HG02623 (cell line): ENCODE data around the gene PMM1.
"Not testable (repeated sequence)": the region's sequence is repeated elsewhere in the genome, so short reads cannot be mapped to it uniquely, and the experiment has no call there.

Experiments used
- ATAC-seq: cut with Tn5 transposase; IDR thresholded peaks from one replicate; pipeline ENCODE4 v1.9.1; 2021; ENCODE audit warnings: moderate library complexity; ENCODE audit not compliant: unreplicated experiment

Gene PMM1

DNA sequence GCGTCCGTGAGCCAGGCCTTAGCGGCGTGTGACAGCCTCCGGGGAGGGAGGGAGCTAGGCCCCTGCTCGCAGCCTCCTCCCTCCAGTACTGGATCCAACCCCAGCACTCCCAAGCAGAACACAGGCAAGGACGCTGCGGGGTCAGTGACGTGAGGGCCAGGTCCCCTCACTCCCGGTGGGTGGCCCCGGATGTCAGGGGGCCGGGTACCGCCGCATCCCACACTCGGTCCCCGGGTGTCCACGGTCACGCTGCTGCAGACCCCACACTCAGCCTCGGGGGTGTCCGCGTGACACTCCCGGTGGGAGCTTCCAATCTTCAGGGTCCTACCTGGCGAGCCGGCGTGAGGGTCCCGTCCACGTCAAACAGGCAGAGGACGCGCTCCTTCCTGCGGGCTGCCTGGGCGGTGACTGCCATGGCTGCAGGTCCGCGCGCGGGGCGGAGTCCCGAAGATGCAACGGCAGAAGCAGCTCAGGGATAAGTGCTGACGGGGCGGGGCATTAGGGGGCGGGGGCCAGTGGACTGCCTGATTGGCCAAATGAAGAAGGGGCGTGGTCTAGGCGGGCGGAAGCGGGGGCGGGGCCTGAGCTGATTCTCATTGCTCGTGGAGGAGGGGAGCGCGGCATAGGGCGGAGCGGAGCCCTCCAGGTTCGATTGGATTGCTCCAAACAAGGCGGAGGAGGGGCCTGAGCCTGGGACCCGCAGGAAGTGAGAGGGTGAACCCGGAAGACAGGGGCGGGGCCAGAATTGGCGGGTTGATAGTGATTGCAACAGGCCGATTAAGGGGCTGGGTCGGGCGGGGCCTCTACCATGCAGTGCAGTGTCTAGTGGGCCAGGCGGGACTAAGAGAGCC, at the start of gene PMM1:
PMM1 (minus strand) TSS at position 450 of the 851 bp plus-strand sequence; CDS start at position 415, 35 bp downstream.
- peak; percentile 90 for ATAC-seq

DNA sequence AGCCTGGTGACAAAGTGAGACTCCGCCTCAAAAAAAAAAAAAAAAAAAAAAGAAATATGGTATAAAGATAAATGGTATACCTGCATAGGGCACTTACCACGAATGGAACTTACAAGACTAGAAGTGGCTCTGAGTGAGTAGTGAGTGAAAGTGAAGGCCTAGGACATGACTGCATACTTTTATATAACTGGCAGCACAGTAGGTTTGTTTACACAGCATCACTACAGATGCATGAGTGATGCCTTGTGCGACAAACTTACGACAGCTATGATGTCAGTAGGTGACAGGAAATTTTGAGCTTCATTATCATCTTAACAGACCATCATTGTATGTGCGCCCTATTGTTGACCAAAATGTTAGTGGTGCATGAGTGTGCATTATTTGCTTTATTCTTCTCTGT, 49.1 kb upstream of the PMM1 start:
- no peak for ATAC-seq

DNA sequence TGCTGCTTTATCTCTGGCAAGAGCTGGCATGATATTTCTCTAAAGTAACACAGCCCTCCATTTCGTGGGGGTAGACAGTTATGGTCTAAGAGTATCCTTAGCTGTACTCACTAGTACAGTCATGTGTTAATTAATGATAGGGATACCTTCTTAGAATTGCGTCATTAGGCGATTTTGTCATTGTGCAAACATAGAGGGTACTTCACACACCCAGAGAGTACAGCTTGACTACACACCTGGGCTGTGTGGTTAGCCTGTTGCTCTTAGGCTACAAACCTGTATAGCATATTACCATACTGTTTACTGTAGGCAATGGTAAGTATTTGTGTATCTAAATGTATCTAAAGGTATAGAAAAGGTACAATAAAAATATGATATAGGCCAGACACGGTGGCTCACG, 48.5 kb upstream of the PMM1 start:
- no peak for ATAC-seq

DNA sequence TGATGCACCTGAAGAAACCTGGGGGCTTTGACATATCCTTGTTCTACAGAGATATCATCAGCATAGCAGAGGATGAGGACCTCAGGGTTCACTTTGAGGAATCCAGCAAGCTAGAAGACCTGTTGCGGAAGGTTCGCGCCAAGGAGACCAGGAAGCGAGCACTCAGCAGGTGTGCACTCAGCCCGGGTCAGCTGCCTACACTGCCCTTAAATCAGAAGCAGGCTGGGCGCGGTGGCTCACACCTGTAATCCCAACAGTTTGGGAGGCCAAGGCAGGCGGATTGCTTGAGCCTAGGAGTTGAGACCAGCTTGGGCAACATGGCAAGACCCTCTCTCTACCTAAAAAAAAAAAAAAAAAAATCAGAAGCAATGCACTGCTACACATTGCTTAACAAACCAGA, 48.0 kb upstream of the PMM1 start:
- ATAC-seq: not testable (repeated sequence)

DNA sequence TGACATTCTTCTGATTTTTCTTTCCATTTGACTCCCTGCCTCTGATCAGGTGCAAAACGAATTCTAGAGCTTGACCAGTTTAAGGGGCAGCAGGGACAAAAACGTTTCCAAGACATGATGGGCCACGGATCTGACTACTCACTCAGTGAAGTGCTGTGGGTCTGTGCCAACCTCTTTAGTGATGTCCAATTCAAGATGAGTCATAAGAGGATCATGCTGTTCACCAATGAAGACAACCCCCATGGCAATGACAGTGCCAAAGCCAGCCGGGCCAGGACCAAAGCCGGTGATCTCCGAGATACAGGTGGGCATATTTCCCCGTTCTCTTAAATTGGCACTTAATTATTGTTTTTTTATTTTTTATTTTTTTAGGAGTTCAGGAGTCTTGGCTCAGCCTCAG, 46.8 kb upstream of the PMM1 start:
- no peak for ATAC-seq

DNA sequence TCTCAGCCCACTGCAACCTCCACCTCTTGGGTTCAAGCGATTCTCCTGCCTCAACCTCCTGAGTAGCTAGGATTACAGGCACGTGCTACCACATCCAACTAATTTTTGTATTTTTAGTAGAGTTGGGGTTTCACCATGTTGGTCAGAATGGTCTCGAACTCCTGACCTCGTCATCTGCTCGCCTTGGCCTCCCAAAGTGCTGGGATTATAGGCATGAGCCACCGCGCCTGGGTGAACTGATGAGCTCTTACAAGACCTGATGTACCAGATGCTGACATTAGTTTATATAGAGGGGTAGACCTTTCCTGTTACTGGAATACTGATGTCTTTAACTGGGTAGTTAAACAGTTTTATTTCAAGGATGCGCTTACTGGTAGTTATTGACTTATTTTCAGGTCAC, 45.0 kb upstream of the PMM1 start:
- ATAC-seq: not testable (repeated sequence)

DNA sequence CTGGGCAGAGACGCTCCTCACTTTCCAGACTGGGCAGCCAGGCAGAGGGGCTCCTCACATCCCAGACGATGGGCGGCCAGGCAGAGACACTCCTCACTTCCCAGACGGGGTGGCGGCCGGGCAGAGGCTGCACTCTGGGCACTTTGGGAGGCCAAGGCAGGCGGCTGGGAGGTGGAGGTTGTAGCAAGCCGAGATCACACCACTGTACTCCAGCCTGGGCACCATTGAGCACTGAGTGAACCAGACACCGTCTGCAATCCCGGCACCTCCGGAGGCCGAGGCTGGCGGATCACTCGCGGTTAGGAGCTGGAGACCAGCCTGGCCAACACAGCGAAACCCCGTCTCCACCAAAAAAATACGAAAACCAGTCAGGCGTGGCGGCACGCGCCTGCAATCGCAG, 42.0 kb upstream of the PMM1 start:
- not testable (repeated sequence) for ATAC-seq

DNA sequence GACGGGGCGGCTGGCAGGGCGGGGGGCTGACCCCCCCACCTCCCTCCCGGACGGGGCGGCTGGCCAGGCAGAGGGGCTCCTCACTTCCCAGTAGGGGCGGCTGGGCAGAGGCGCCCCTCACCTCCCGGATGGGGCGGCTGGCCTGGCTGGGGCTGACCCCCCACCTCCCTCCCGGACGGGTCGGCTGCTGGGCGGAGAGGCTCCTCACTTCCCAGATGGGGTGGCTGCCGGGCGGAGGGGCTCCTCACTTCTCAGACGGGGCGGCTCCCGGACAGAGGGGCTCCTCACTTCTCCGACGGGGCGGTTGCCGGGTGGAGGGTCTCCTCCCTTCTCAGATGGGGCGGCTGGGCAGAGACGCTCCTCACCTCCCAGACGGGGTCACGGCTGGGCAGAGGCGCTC, 41.5 kb upstream of the PMM1 start:
- ATAC-seq: not testable (repeated sequence)

DNA sequence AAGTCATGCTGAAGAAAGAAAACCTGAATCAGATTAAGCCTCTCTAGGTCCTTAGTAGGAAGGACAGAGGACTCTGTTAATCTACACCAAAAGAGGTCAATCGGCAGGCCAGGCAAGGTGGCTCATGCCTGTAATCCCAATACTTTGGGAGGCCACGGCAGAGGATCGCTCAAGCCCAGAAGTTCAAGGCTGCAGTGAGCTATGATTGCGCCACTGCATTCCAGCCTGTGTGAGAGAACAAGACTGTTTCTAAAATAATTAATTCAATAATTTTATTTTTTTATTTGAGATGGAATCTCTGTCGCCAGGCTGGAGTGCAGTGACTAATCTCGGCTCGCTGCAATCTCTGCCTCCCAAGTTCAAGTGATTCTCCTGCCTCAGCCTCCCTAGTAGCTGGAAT, 35.9 kb upstream of the PMM1 start:
- no peak for ATAC-seq

DNA sequence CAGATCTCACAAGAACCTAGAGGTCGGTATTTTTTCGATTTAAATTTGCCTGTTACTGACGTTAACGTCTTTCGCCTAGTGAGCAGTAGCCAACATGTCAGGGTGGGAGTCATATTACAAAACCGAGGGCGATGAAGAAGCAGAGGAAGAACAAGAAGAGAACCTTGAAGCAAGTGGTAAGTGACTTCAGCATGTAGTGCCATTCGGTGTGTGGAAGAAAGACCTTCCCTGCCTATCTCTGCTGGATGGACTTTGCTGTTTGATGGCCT, 32.2 kb upstream of the PMM1 start:
- no peak for ATAC-seq

DNA sequence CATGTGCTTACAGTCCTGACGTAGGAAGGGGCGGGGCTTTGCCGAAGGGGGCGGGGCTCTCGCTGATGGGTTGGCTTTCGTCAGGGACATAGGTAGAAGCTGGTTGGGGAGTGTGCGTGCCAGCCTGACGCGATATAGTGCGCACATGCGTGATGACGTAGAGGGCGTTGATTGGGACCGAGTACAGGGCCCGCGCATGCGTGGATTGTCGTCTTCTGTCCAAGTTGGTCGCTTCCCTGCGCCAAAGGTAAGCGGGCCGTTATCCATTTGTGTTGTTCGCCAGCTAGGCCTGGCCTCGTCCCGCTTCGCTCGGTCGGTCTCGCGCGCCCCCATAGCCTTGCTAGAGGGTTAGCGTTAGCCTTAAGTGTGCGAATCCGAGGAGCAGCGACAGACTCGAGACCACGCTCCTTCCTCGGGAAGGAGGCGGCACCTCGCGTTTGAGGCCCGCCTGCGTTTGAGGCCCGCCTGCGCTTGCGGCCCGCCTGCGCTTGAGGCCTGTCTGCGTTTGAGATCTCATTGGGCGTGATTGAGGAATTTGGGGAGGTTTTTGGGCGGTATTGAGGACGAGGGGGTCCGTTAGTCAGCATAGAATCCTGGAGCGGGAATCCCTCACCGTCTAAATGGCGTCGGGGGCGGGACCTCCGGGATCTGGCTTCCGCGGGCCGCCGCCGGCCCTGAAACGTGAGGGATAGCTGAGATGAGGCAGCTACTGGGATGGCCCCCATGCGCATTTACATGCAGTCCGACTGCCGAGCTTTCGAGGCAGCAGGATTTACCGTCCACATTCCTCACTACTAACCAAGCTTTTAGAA, 31.7 kb upstream of the PMM1 start, which contains the start of gene XRCC6:
XRCC6 (plus strand) TSS at position 197 of the 812 bp plus-strand sequence. CDS start 710 bp downstream, outside the sequence.
- ATAC-seq: peak; percentile 74

DNA sequence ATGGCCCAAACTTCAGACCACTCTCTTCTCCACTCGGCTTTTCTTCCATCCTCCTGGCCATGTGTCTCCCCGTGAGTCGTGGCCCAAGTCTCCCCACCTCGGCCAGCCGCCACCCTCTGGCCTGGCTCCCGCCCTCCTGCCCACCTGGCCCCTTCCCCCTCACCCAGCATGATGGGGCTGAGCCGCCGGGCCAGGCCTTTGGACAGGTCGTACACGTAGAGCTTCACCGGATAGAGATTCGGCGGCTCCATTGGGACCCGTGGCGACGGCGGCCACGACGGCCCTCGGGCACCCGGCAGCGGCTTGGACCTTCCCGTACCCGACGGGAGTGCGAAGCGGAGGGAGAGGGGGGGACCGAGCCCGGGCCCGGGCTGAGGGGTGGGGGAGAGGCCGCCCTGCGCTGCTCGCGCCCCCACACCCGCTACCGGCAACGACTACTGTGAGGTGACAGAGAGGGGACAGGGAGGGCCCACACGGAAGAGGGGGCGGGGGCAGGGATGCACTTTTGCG, 31.0 kb upstream of the PMM1 start, which contains the start of gene DESI1:
DESI1 (minus strand) TSS at position 455 of the 510 bp plus-strand sequence; CDS start at position 251, 204 bp downstream.
- ATAC-seq: peak; percentile 18

DNA sequence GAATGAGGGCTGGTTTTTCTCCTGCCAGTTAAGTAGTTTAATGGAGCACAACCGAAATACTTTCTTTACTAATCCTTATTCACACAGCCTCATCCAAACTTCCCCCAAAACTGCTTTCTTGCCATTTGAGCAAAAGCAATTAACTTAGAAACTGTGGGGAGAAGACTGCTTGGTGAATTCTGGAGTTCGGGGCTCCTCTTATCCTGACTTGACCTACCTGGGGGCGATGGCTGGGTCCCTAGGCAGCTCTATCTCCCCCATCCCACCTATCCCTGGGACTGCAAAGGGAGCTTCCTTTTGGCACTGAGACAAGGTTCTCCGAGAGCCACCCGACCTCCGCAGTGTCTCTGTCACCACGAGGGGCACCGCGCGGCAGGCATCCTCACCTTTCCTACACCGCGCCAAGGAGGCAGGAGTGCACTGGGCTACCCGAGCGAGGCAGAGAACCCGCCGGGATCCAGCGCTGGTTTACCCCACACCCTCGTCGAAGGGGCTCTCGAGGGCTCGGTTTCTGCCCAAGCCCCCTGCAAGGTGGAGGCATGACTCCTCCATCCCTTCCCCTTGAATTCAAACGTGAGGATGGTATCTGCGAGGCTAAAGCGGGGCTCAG, 30.4 kb upstream of the PMM1 start:
- ATAC-seq: peak; percentile 23

DNA sequence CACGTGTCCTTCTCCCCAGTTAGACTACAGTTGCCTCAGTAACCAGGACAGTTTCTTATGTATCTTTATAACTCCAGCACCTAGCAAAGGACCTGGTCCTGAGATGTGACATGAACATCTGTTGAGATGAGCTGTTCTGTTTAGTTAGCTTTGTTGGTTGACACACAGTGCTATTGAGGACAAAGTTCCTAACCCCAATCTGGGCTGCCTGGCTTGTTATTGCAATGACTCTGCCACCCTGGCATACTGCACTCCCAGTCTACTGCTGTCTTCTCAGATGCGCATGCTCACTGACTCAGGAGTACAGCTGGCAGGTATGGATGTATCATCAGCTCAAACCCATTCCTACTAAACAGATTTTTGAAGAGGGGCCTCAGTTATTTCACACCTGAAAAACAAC, 23.8 kb upstream of the PMM1 start:
- ATAC-seq: no peak

DNA sequence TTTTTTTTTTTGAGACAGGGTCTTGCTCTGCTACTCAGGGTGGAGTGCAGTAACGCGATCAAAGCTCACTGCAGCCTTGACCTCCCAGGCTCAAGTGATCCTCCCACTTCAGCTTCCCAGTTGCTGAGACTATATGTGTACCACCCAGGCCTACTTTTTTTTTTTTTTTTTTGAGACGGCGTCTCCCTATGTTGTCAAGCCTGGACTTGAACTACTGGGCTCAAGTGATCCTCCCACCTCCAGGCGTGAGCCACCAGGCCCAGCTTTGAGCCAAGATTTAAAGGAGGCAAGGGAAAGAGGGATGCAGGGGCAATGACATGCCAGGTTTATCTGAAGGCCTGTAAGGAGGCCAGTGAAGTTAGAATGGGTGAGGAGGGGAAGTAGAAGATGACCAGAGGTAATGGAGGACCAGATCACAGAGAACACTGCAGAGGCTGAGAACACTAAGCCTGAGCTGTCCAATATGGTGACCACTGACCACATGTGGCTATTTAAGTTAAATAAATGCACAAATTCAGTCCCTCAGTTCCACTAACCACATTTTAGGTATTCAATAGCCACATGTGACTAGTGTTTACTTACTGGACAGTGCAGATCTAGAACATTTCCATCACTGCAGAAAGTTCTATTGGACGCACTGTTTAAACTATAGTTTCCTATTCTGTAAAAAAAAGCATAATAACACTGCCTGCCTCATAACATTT, 23.1 kb upstream of the PMM1 start:
- no peak for ATAC-seq

DNA sequence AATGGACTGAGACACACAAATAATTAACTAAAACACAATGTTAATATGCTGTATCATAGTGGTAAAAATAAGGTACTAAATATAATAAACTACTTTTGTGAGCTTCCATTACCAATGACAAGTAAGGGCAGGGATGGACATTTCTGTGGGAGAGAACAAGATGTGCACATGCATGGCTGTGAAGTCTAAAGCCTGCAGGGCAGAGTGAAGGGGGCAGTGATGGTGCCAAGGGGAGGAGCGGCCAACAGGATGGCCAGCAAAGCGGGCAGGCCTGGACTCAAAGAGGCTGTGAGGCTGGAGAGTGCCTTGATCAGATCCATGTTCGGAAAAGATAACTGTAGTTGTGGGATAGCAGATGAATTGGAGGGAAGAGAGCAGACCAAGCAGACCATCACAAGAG, 18.7 kb upstream of the PMM1 start:
- ATAC-seq: no peak

DNA sequence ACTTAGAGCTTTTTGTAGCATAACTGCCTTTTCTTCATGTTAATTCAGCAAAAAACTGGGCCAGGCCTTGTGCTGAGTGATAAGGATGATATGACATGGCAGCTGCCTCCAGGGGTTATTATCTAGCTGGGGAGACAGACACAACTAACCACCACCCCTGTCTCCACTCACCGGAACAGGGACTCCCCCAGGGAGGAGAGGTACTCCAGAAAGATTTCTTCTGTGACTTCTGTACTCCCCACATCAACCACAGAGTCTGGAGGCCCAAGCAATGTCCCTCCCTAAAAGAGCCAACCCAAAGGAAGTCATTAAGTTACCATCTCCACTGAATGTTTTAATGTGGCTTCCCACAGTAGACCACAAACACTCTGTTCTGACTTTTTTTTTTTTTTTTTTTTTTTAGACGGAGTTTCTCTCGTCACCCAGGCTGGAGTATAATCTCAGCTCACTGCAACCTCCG, 14.3 kb upstream of the PMM1 start:
- ATAC-seq: no peak

DNA sequence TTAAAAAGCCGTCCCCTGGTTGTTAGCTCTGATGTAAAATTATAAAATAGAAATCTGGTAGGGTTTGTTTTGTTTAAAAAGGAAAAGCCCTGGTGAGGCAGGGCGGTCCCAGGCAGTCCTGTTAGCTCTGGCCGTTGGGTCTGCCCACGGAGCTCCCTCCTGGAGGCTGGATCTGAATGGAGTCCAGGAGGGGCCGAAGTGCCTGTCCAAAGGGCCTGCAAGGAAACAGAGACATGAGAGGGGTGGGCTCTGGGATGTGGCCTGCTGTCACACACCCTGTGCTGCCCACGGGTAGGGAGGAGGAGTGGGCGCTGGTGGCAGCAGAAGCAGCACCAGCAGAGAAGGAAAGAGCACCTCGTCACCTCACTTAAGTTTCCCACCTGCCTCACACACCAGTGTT, 11.3 kb upstream of the PMM1 start:
- ATAC-seq: no peak

DNA sequence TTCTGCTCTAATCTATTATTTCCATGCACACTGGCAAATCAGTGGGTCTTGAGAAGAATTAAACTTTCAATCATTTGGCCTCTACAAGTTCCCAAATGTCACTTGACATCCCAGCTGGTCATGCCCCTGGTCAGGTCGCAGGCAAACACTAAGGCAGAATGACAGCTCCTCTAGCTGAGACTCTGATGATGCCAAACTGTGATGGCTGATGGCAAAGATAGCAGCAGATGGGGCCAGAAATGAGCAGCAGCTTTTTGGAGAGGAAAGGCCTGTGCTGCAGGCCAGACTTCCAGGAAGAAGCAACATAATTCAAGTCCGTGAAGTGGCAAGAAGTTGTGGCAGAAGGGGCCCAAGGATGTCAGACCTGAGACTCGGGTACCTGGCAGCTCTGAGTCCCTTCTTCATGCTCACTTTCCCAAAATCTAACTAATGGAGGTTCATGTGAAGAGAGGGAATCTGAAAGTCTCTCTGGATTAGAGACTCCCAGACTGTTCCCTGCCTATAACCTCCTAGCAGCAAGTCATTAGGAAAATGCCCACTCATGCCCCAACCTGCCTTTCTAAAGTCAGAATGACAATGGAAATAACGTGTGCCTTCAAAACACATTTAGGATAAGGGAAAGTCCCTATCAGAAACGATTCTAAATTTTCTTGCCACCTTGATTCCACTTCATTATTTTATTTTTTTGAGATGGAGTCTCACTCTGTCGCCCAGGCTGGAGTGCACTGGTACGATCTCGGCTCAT, 9.4 kb upstream of the PMM1 start:
- ATAC-seq: no peak

DNA sequence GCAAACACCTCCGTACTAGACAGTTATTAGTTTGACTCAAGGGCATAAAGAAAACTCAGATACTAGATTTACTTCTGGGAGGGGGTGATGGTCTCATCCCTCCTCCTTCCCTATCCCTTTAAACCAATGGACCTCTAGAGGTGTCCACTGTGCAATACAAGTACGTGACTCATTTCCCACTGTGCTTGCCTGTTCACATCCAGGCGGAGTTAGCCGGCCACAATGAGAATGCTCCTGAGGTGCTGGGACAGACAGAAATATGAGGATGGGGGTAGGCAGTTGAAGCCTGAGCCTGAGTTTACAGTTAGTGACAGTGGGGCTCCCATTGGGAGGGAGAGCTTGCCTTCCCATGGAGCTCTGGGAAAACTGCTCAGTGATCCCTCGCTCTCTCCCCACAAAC, 8.4 kb upstream of the PMM1 start:
- no peak for ATAC-seq
